Measurements from ENCODE around the gene ARHGEF38. TPM values are rescaled to one million over a fixed set of nuclear protein-coding genes. Genes with fewer than 3 reads are reported as not detected.
A peak's percentile ranks its signal among the peaks of the same experiment; 100 is the strongest.
"Not testable (repeated sequence)": the region's sequence is repeated elsewhere in the genome, so short reads cannot be mapped to it uniquely, and the experiment has no call there.

The ARHGEF38 gene
- polyA plus RNA-seq, 1 donor from 2014 or later = not detected

DNA sequence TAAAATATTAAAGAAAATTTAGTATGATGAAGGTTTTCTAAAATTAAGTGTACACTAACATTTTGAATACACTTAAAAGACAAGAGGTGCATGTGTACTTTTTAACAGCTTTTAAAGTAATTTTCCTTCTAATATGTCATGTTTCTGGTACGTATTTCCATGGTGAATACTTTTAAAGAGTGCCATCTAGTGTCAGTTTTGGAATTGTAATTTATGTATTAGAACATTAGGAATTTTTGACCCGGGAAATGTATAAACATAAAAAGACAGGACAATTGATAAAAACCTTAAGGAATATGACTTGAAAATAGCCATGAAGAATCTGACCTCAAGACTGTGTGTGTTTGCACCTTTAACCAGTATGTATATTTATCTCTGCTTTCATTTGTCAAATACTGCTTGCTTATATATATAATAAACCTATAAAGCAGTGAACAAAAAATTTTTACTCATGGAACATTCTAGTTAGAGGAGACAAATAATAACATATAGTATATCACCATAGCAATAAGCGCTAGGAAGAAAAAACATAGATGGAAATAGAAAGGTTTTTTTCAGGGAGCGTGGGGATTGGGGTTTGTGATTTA is 163.4 kb downstream of the ARHGEF38 start:
- no peaks in the 10 kb centered on the region for H3K27me3 Mint-ChIP-seq
- H3K4me1 Mint-ChIP-seq = peaks cover 6 to 26% (median 15%) of the 10 kb centered on the region in 3 donors
- no peak overlapping the region for H3K27ac Mint-ChIP-seq
- no peak overlapping the region for H3K4me3 Mint-ChIP-seq
- H3K36me3 Mint-ChIP-seq = peaks cover 2% of the 10 kb centered on the region
- no peaks in the 10 kb centered on the region for H3K9me3 Mint-ChIP-seq

DNA sequence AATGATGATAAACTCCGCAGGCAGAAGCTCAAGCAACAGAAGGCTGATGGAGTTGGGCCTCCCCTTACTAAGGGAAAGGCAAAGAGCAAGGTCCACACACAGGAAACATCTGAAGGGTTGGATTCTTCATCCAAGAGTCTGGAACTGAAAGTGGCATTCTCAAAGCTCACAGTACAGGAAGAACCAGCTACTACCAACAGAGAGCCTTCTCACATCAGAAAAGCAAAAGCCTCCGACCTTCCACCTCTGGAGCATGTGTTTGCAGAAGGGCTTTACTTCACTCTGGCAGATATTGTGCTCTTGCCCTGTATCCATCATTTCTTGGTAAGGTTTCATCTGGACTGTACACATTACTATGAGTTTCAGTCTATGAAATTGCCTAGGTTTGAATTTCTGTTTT is 166.8 kb downstream of the ARHGEF38 start:
- no peak overlapping the region for H3K27ac Mint-ChIP-seq
- H3K4me1 Mint-ChIP-seq = peaks cover 1 to 12% (median 5%) of the 10 kb centered on the region in 3 donors
- H3K9me3 Mint-ChIP-seq = no peaks in the 10 kb centered on the region
- peaks cover 4% of the 10 kb centered on the region for H3K36me3 Mint-ChIP-seq
- no peaks in the 10 kb centered on the region for H3K27me3 Mint-ChIP-seq
- no peak overlapping the region for H3K4me3 Mint-ChIP-seq

DNA sequence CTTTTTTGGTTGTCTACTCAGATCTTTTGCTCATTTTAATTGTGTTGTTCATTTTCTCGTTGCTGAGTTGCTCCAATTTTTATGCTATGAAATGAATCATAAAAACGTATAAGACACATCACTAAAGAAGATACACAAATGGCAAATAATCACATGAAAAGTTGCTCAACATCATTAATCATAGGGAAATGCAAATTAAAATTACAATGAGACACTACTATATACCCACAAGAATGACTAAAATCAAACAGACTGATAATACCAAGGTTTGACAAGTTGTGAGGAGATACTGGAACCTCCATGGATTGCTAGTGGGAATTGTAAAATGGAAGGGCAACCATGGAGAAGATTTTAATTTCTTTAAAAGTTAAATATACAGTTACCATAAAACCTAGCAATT is 173.2 kb downstream of the ARHGEF38 start:
- peak overlapping the region in 1 of 3 donors; percentile 15 for H3K27ac Mint-ChIP-seq
- peaks cover 0 to 2% (median 0%) of the 10 kb centered on the region in 3 donors for H3K9me3 Mint-ChIP-seq
- H3K27me3 Mint-ChIP-seq = no peaks in the 10 kb centered on the region
- H3K36me3 Mint-ChIP-seq = peaks cover 21% of the 10 kb centered on the region
- H3K4me1 Mint-ChIP-seq = no peaks in the 10 kb centered on the region
- no peak overlapping the region for H3K4me3 Mint-ChIP-seq

DNA sequence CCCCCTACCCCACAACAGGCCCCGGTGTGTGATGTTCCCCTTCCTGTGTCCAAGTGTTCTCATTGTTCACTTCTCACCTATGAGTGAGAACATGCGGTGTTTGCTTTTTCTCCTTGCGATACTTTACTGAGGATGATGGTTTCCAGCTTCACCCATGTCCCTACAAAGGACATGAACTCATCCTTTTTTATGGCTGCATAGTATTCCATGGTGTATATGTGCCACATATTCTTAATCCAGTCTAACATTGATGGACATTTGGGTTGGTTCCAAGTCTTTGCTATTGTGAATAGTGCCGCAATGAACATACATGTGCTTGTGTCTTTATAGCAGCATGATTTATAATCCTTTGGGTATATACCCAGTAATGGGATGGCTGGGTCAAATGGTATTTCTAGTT is 177.5 kb downstream of the ARHGEF38 start:
- H3K9me3 Mint-ChIP-seq, H3K4me3 Mint-ChIP-seq, H3K27ac Mint-ChIP-seq, H3K4me1 Mint-ChIP-seq, H3K27me3 Mint-ChIP-seq: not testable (repeated sequence)
- H3K36me3 Mint-ChIP-seq = peaks cover 32% of the 10 kb centered on the region

Other genes with a start within 250 kb of the ARHGEF38 start
- gene PPA2, start 78.6 kb upstream of the ARHGEF38 start, polyA plus RNA-seq = 102 TPM
- 33.0 TPM for gene INTS12, start 156.1 kb downstream of the ARHGEF38 start, polyA plus RNA-seq
- 2.0 TPM for gene GSTCD, start 156.2 kb downstream of the ARHGEF38 start, polyA plus RNA-seq

Data from IgD-negative memory B cell (primary cell).